GM21529 (cell line): ENCODE data around the gene ATG14.
"Not testable (repeated sequence)": the region's sequence is repeated elsewhere in the genome, so short reads cannot be mapped to it uniquely, and the experiment has no call there.

Experiments used
- ATAC-seq: cut with Tn5 transposase; IDR thresholded peaks from one replicate; pipeline ENCODE4 v1.9.1; 2021; ENCODE audit not compliant: unreplicated experiment

The ATG14 gene

GRCh38 chr14:55434805-55435174, 23.2 kb upstream of the ATG14 start:
- ATAC-seq, result no peak

GRCh38 chr14:55433880-55434804, 22.5 kb upstream of the ATG14 start:
- no peak for ATAC-seq

GRCh38 chr14:55432628-55433027, 21.0 kb upstream of the ATG14 start:
- no peak for ATAC-seq

- ATAC-seq, result peak; percentile 71
Measured at GRCh38 chr14:55430024-55430690, 18.5 kb upstream of the ATG14 start.

GRCh38 chr14:55427439-55427838, 15.8 kb upstream of the ATG14 start:
- ATAC-seq, result no peak

GRCh38 chr14:55426891-55427290, 15.3 kb upstream of the ATG14 start:
- ATAC-seq, result no peak

GRCh38 chr14:55425091-55425490, 13.5 kb upstream of the ATG14 start:
- ATAC-seq, result no peak

GRCh38 chr14:55423969-55424368, 12.3 kb upstream of the ATG14 start:
- ATAC-seq, result no peak

- ATAC-seq, result not testable (repeated sequence)
Measured at GRCh38 chr14:55422338-55422737, 10.7 kb upstream of the ATG14 start.

- no peak for ATAC-seq
Measured at GRCh38 chr14:55419663-55420062, 8.0 kb upstream of the ATG14 start.

- ATAC-seq, result no peak
Measured at GRCh38 chr14:55418411-55418810, 6.8 kb upstream of the ATG14 start.

GRCh38 chr14:55417955-55418354, 6.3 kb upstream of the ATG14 start:
- ATAC-seq, result no peak

GRCh38 chr14:55416866-55417265, 5.2 kb upstream of the ATG14 start:
- no peak for ATAC-seq

GRCh38 chr14:55414551-55414950, 2.9 kb upstream of the ATG14 start:
- no peak for ATAC-seq

- ATAC-seq, result no peak
Measured at GRCh38 chr14:55412676-55413075, 1.0 kb upstream of the ATG14 start.

GRCh38 chr14:55410876-55411275, 754 bp downstream of the ATG14 start:
- ATAC-seq, result no peak

GRCh38 chr14:55404173-55404854, 7.3 kb downstream of the ATG14 start:
- no peak for ATAC-seq

GRCh38 chr14:55401751-55402150, 9.9 kb downstream of the ATG14 start:
- ATAC-seq, result no peak

- no peak for ATAC-seq
Measured at GRCh38 chr14:55399852-55400251, 11.8 kb downstream of the ATG14 start.

GRCh38 chr14:55399183-55399582, 12.4 kb downstream of the ATG14 start:
- no peak for ATAC-seq

- ATAC-seq, result no peak
Measured at GRCh38 chr14:55398679-55399078, 13.0 kb downstream of the ATG14 start.

- ATAC-seq, result no peak
Measured at GRCh38 chr14:55389330-55389729, 22.3 kb downstream of the ATG14 start.
